RWPE2 (cell line): ENCODE data around the gene FBXO38.
A peak's percentile ranks its signal among the peaks of the same experiment; 100 is the strongest.

Experiments used
- ATAC-seq: fragments of 200-7000 bp; cut with Tn5 transposase; 3 replicates; pipeline ENCODE4 v1.9.1; 2021; ENCODE audit warnings: low read depth
- DNase-seq: peaks from one replicate; pipeline ENCODE4 v3.0.0-alpha.2; 2020; ENCODE audit warnings: low spot score
- H3K27ac ChIP-seq: fragments of 450-650 bp; 2 replicates; pipeline ENCODE4 v1.5.1; 2017; ENCODE audit warnings: mild to moderate bottlenecking; ENCODE audit not compliant: poor library complexity, severe bottlenecking
- H3K27me3 ChIP-seq: fragments of 250-450 bp; sonication (Bioruptor Pico); 2 replicates; pipeline ENCODE4 v1.5.1; 2021; ENCODE audit warnings: mild to moderate bottlenecking, moderate library complexity; ENCODE audit not compliant: insufficient read depth, poor library complexity, severe bottlenecking
- H3K36me3 ChIP-seq: fragments of 250-450 bp; sonication (Bioruptor Pico); 2 replicates; pipeline ENCODE4 v1.5.1; 2020; ENCODE audit warnings: low read depth, mild to moderate bottlenecking, moderate library complexity
- H3K4me1 ChIP-seq: fragments of 250-450 bp; sonication (Bioruptor Pico); 2 replicates; pipeline ENCODE4 v1.5.1; 2021; ENCODE audit warnings: mild to moderate bottlenecking, moderate library complexity; ENCODE audit not compliant: insufficient read depth, poor library complexity, severe bottlenecking
- H3K4me3 ChIP-seq: fragments of 250-450 bp; sonication (Bioruptor Pico); 2 replicates; pipeline ENCODE4 v1.5.1; 2021; ENCODE audit warnings: mild to moderate bottlenecking, moderate library complexity; ENCODE audit not compliant: severe bottlenecking
- H3K9me3 ChIP-seq: fragments of 250-450 bp; sonication (Bioruptor Pico); 2 replicates; pipeline ENCODE4 v1.5.1; 2021; ENCODE audit warnings: mild to moderate bottlenecking, moderate library complexity; ENCODE audit not compliant: severe bottlenecking
- CTCF ChIP-seq: fragments of 450-650 bp; IDR thresholded peaks from one replicate; pipeline ENCODE4 v1.5.1; 2017; ENCODE audit warnings: mild to moderate bottlenecking, moderate library complexity; ENCODE audit not compliant: poor library complexity, severe bottlenecking

Gene FBXO38

GRCh38 chr5:148452499-148453193 lies 68.9 kb downstream of the FBXO38 start:
- no peak for DNase-seq
- no peak for TF ChIP-seq CTCF
- H3K4me3 ChIP-seq = no peak overlapping the region
- no peaks in the 10 kb centered on the region for H3K36me3 ChIP-seq
- H3K4me1 ChIP-seq = no peaks in the 10 kb centered on the region
- no peaks in the 10 kb centered on the region for H3K9me3 ChIP-seq
- H3K27ac ChIP-seq = no peak overlapping the region
- ATAC-seq = no peak
- H3K27me3 ChIP-seq = no peaks in the 10 kb centered on the region

GRCh38 chr5:148454576-148454975 lies 70.8 kb downstream of the FBXO38 start:
- TF ChIP-seq CTCF = no peak
- Histone ChIP-seq H3K36me3 (no peaks in the 10 kb centered on the region), H3K4me3 (no peak overlapping the region), H3K9me3 (no peaks in the 10 kb centered on the region), H3K27ac (no peak overlapping the region), H3K27me3 (peaks cover 3% of the 10 kb centered on the region), H3K4me1 (no peaks in the 10 kb centered on the region)
- ATAC-seq (no peak), DNase-seq (no peak)

GRCh38 chr5:148455185-148455584 lies 71.4 kb downstream of the FBXO38 start:
- no peak for TF ChIP-seq CTCF
- Histone ChIP-seq H3K4me1 (no peaks in the 10 kb centered on the region), H3K36me3 (no peaks in the 10 kb centered on the region), H3K9me3 (no peaks in the 10 kb centered on the region), H3K27me3 (peaks cover 6% of the 10 kb centered on the region), H3K27ac (no peak overlapping the region), H3K4me3 (no peak overlapping the region)
- DNase-seq (no peak), ATAC-seq (peak; percentile 20; the same call in 1 of the 3 replicates)

GRCh38 chr5:148457183-148457620 lies 73.4 kb downstream of the FBXO38 start:
- Histone ChIP-seq H3K4me1 (peaks cover 2% of the 10 kb centered on the region), H3K4me3 (no peak overlapping the region), H3K9me3 (peaks cover 4% of the 10 kb centered on the region), H3K36me3 (no peaks in the 10 kb centered on the region), H3K27ac (no peak overlapping the region), H3K27me3 (peaks cover 13% of the 10 kb centered on the region)
- ATAC-seq (peak; percentile 59; the same call in 2 of the 3 replicates), DNase-seq (no peak)
- peak; percentile 44 for TF ChIP-seq CTCF
